ENCODE data around the gene TMEM80.

Gene TMEM80

GRCh38 chr11:702462-703461 lies 7.1 kb downstream of the TMEM80 start:
- no peak for DNase-seq

- DNase-seq = no peak
Observed at GRCh38 chr11:703506-703905, 7.9 kb downstream of the TMEM80 start.

- no peak for DNase-seq
Observed at GRCh38 chr11:704228-704674, 8.6 kb downstream of the TMEM80 start.

- no peak for DNase-seq
Observed at GRCh38 chr11:704781-705645, 9.4 kb downstream of the TMEM80 start.

- no peak for DNase-seq
Observed at GRCh38 chr11:705646-706438, 10.2 kb downstream of the TMEM80 start, which contains the start of gene EPS8L2. EPS8L2 (plus strand) TSS chr11:706231; CDS start chr11:709408, 3,177 bp downstream.

GRCh38 chr11:706439-706956 lies 10.9 kb downstream of the TMEM80 start:
- DNase-seq = peak; percentile 29

GRCh38 chr11:706957-707816 lies 11.6 kb downstream of the TMEM80 start:
- DNase-seq = peak; percentile 26

GRCh38 chr11:707817-708420 lies 12.3 kb downstream of the TMEM80 start:
- DNase-seq = peak; percentile 29

GRCh38 chr11:708511-708910 lies 12.9 kb downstream of the TMEM80 start:
- no peak for DNase-seq

GRCh38 chr11:709109-709997 lies 13.7 kb downstream of the TMEM80 start:
- DNase-seq = no peak

GRCh38 chr11:714436-714835 lies 18.8 kb downstream of the TMEM80 start:
- DNase-seq = no peak

GRCh38 chr11:719214-720016 lies 23.8 kb downstream of the TMEM80 start:
- no peak for DNase-seq

- no peak for DNase-seq
Observed at GRCh38 chr11:720017-720641, 24.5 kb downstream of the TMEM80 start.

GRCh38 chr11:720642-721246 lies 25.1 kb downstream of the TMEM80 start:
- no peak for DNase-seq

GRCh38 chr11:721247-721740 lies 25.7 kb downstream of the TMEM80 start:
- DNase-seq = no peak

GRCh38 chr11:721741-722345 lies 26.2 kb downstream of the TMEM80 start:
- no peak for DNase-seq

- DNase-seq = no peak
Observed at GRCh38 chr11:722346-722811, 26.8 kb downstream of the TMEM80 start.

Measured in fibroblast of upper back skin (primary cell).